Upper lobe of left lung (tissue), 6 donors: ENCODE measurements around the gene PTPRA. TPM values are rescaled to one million over a fixed set of nuclear protein-coding genes. Genes with fewer than 3 reads are reported as not detected.

Source experiments
- ATAC-seq, 2 donors: fragments of 200-7000 bp; cut with Tn5 transposase; one replicate each; pipeline ENCODE4 v1.9.1; 2022; ENCODE audit warnings: mild to moderate bottlenecking in 2 of 2, moderate library complexity in 2 of 2; ENCODE audit not compliant: low FRiP score in 2 of 2
- DNase-seq, 2 donors: peaks; one replicate each; pipeline ENCODE4 v3.0.0-alpha.2; 2019 to 2020
- H3K27ac ChIP-seq, 4 donors: fragments of 200-600 bp; sonication (generic); one replicate each; pipeline ENCODE4 v1.5.1; 2016 to 2019
- H3K27me3 ChIP-seq, 4 donors: fragments of 200-600 bp; sonication (generic); one replicate each; pipeline ENCODE4 v1.5.1; 2017 to 2019
- H3K36me3 ChIP-seq, 4 donors: fragments of 200-600 bp; sonication (generic); one replicate each; pipeline ENCODE4 v1.5.1; 2016 to 2019
- H3K4me1 ChIP-seq, 4 donors: fragments of 200-600 bp; sonication (generic); one replicate each; pipeline ENCODE4 v1.5.1; 2018 to 2019
- H3K4me3 ChIP-seq, 4 donors: fragments of 200-600 bp; sonication (generic); one replicate each; pipeline ENCODE4 v1.5.1; 2017 to 2019; ENCODE audit warnings: mild to moderate bottlenecking in 2 of 4, moderate library complexity in 1 of 4
- H3K9me3 ChIP-seq, 4 donors: fragments of 200-600 bp; sonication (generic); one replicate each; pipeline ENCODE4 v1.5.1; 2018 to 2019
- CTCF ChIP-seq, 6 experiments: fragments of 450-650 bp in 4 of 6; fragments of 200-600 bp in 2 of 6; sonication (generic) in 2 of 6; IDR thresholded peaks; one replicate each; pipeline ENCODE4 v1.5.1; 2016 to 2019; ENCODE audit warnings: antibody characterized with exemption in 6 of 6
- EP300 ChIP-seq, 4 donors: sonication (generic); formaldehyde crosslinking; IDR thresholded peaks; one replicate each; pipeline ENCODE4 v1.5.1; 2017; ENCODE audit warnings: antibody characterized with exemption in 4 of 4, control low read depth in 2 of 4
- POLR2A ChIP-seq, 4 donors: fragments of 450-650 bp; IDR thresholded peaks; one replicate each; pipeline ENCODE4 v1.5.1; 2016 to 2017; ENCODE audit warnings: antibody characterized with exemption in 4 of 4, mild to moderate bottlenecking in 2 of 4
- POLR2AphosphoS5 ChIP-seq, 2 donors: sonication (generic); formaldehyde crosslinking; IDR thresholded peaks; one replicate each; pipeline ENCODE4 v1.5.1; 2017; ENCODE audit warnings: antibody characterized with exemption in 2 of 2
- WGBS, 2 donors: methylation state at CpG; one replicate each; pipeline ENCODE4 v1.1.5; 2017 to 2018; 5-methylcytosine and 5-hydroxymethylcytosine counted together
- total RNA-seq, 6 donors: library from RNA; depleted of rRNA in 4 of 6; stranded (reverse); fragments of >200 nt in 4 of 6; gene quantifications; one replicate each; pipeline versions ENCODE4 v1.1.0 to v1.2.1, GENCODE V29; 2016 to 2021
- donor health status: DM: no; HTN: no; CAD: no; lungs with moderate emphysema.
- donor health status: DM: no; HTN: yes; CAD: no; lungs with severe emphysema.

The PTPRA gene
- total RNA-seq, 6 donors from 2014 or later: 22.0 to 60.3 (median 51.1) TPM

GRCh38 chr20:2833761-2834160 lies 39.5 kb upstream of the PTPRA start:
- DNase-seq: no peak
- H3K9me3 ChIP-seq: no peaks in the 10 kb centered on the region
- H3K27me3 ChIP-seq: no peaks in the 10 kb centered on the region
- H3K4me3 ChIP-seq: no peak overlapping the region
- no peak for ATAC-seq
- TF ChIP-seq CTCF (IDR thresholded peaks at IDR 0.05): no peak
- no peak for TF ChIP-seq EP300 (IDR thresholded peaks at IDR 0.05)
- no peak for TF ChIP-seq POLR2AphosphoS5 (IDR thresholded peaks at IDR 0.05)
- TF ChIP-seq POLR2A (IDR thresholded peaks at IDR 0.05): no peak
- no peak overlapping the region for H3K27ac ChIP-seq
- H3K4me1 ChIP-seq: peaks cover 0 to 4% (median 3%) of the 10 kb centered on the region in 4 donors
- peaks cover 0 to 17% (median 3%) of the 10 kb centered on the region in 4 donors for H3K36me3 ChIP-seq
- 64 to 90% methylated on average over 1 of the region's 1 CpG for WGBS, 2 donors

GRCh38 chr20:2834401-2835110 lies 38.7 kb upstream of the PTPRA start:
- peaks cover 5 to 10% (median 6%) of the 10 kb centered on the region in 4 donors for H3K4me1 ChIP-seq
- no peaks in the 10 kb centered on the region for H3K9me3 ChIP-seq
- no peak for TF ChIP-seq EP300 (IDR thresholded peaks at IDR 0.05)
- ATAC-seq: no peak
- H3K27ac ChIP-seq: no peak overlapping the region
- no peak overlapping the region for H3K4me3 ChIP-seq
- no peak for DNase-seq
- no peaks in the 10 kb centered on the region for H3K27me3 ChIP-seq
- H3K36me3 ChIP-seq: peaks cover 0 to 17% (median 3%) of the 10 kb centered on the region in 4 donors
- 92 to 96% methylated on average over 14 of the region's 14 CpGs for WGBS, 2 donors

- H3K27me3 ChIP-seq: no peaks in the 10 kb centered on the region
- WGBS, 2 donors: 86 to 94% methylated on average over 3 to 6 of the region's 6 CpGs
- H3K4me1 ChIP-seq: peaks cover 11 to 17% (median 13%) of the 10 kb centered on the region in 4 donors
- H3K4me3 ChIP-seq: no peak overlapping the region
- DNase-seq: peak in 1 of 2 donors; percentile 34
- no peak for ATAC-seq
- TF ChIP-seq POLR2A (IDR thresholded peaks at IDR 0.05) (no peak), POLR2AphosphoS5 (IDR thresholded peaks at IDR 0.05) (no peak), CTCF (IDR thresholded peaks at IDR 0.05) (no peak), EP300 (IDR thresholded peaks at IDR 0.05) (no peak)
- H3K27ac ChIP-seq: no peak overlapping the region
- no peaks in the 10 kb centered on the region for H3K9me3 ChIP-seq
- H3K36me3 ChIP-seq: peaks cover 0 to 17% (median 3%) of the 10 kb centered on the region in 4 donors
Observed at GRCh38 chr20:2835331-2835796, 37.9 kb upstream of the PTPRA start.

GRCh38 chr20:2836035-2836434 lies 37.2 kb upstream of the PTPRA start:
- no peaks in the 10 kb centered on the region for H3K9me3 ChIP-seq
- H3K4me1 ChIP-seq: peaks cover 11 to 17% (median 13%) of the 10 kb centered on the region in 4 donors
- ATAC-seq: no peak
- no peak overlapping the region for H3K4me3 ChIP-seq
- TF ChIP-seq POLR2A (IDR thresholded peaks at IDR 0.05): no peak
- TF ChIP-seq CTCF (IDR thresholded peaks at IDR 0.05): no peak
- TF ChIP-seq EP300 (IDR thresholded peaks at IDR 0.05): no peak
- TF ChIP-seq POLR2AphosphoS5 (IDR thresholded peaks at IDR 0.05): no peak
- DNase-seq: no peak
- H3K27me3 ChIP-seq: no peaks in the 10 kb centered on the region
- H3K27ac ChIP-seq: no peak overlapping the region
- WGBS, 2 donors: 86 to 91% methylated on average over 5 of the region's 5 CpGs
- H3K36me3 ChIP-seq: peaks cover 0 to 17% (median 3%) of the 10 kb centered on the region in 4 donors

- peaks cover 15 to 30% (median 19%) of the 10 kb centered on the region in 4 donors for H3K4me1 ChIP-seq
- no peak overlapping the region for H3K4me3 ChIP-seq
- no peaks in the 10 kb centered on the region for H3K27me3 ChIP-seq
- no peak overlapping the region for H3K27ac ChIP-seq
- ATAC-seq: no peak
- no peaks in the 10 kb centered on the region for H3K9me3 ChIP-seq
- DNase-seq: no peak
- peaks cover 0 to 17% (median 3%) of the 10 kb centered on the region in 4 donors for H3K36me3 ChIP-seq
- no peak for TF ChIP-seq POLR2A (IDR thresholded peaks at IDR 0.05)
- TF ChIP-seq EP300 (IDR thresholded peaks at IDR 0.05): no peak
- TF ChIP-seq CTCF (IDR thresholded peaks at IDR 0.05): no peak
- TF ChIP-seq POLR2AphosphoS5 (IDR thresholded peaks at IDR 0.05): no peak
- WGBS, 2 donors: 93 to 96% methylated on average over 6 of the region's 6 CpGs
Observed at GRCh38 chr20:2837221-2837960, 35.9 kb upstream of the PTPRA start.
